Measurements from ENCODE around the gene LRIG3.

The LRIG3 gene

GRCh38 chr12:58896278-58896677 lies 24.0 kb downstream of the LRIG3 start:
- TF ChIP-seq SPI1 (IDR thresholded peaks at IDR 0.05; ENCODE audit: borderline replicate concordance, low read depth) = no peak
- TF ChIP-seq CTCF (IDR thresholded peaks at IDR 0.05; ENCODE audit: insufficient read depth, low read length) = no peak
- TF ChIP-seq POLR2AphosphoS5 (IDR thresholded peaks at IDR 0.05; ENCODE audit: low read depth) = no peak
- no peak for TF ChIP-seq REST (IDR thresholded peaks at IDR 0.05; ENCODE audit: insufficient replicate concordance, low read depth)
- no peak for TF ChIP-seq GABPA (IDR thresholded peaks at IDR 0.05; ENCODE audit: low read depth)
- Histone ChIP-seq H3K4me3 (replicated peaks; ENCODE audit: insufficient read depth, low read length) (no peak overlapping the region), H3K27ac (replicated peaks) (no peak overlapping the region), H3K27me3 (ENCODE audit: insufficient read depth, poor library complexity, severe bottlenecking) (no peaks in the 10 kb centered on the region)
- DNase-seq (ENCODE audit: low read depth in 1 of 2, low spot score in 1 of 2) = no peak

- Histone ChIP-seq H3K27me3 (ENCODE audit: insufficient read depth, poor library complexity, severe bottlenecking) (no peaks in the 10 kb centered on the region), H3K27ac (replicated peaks) (no peak overlapping the region), H3K4me3 (replicated peaks; ENCODE audit: insufficient read depth, low read length) (no peak overlapping the region)
- DNase-seq (ENCODE audit: low read depth in 1 of 2, low spot score in 1 of 2) = no peak
- no peak for TF ChIP-seq POLR2AphosphoS5 (IDR thresholded peaks at IDR 0.05; ENCODE audit: low read depth)
- no peak for TF ChIP-seq GABPA (IDR thresholded peaks at IDR 0.05; ENCODE audit: low read depth)
- no peak for TF ChIP-seq REST (IDR thresholded peaks at IDR 0.05; ENCODE audit: insufficient replicate concordance, low read depth)
- no peak for TF ChIP-seq SPI1 (IDR thresholded peaks at IDR 0.05; ENCODE audit: borderline replicate concordance, low read depth)
- no peak for TF ChIP-seq CTCF (IDR thresholded peaks at IDR 0.05; ENCODE audit: insufficient read depth, low read length)
These were observed 25.3 kb downstream of the LRIG3 start for GRCh38 chr12:58895053-58895452.

- H3K27ac ChIP-seq (replicated peaks) = no peak overlapping the region
- no peak for DNase-seq (ENCODE audit: low read depth in 1 of 2, low spot score in 1 of 2)
- no peak overlapping the region for H3K4me3 ChIP-seq (replicated peaks; ENCODE audit: insufficient read depth, low read length)
- TF ChIP-seq CTCF (IDR thresholded peaks at IDR 0.05; ENCODE audit: insufficient read depth, low read length) (no peak), SPI1 (IDR thresholded peaks at IDR 0.05; ENCODE audit: borderline replicate concordance, low read depth) (no peak), GABPA (IDR thresholded peaks at IDR 0.05; ENCODE audit: low read depth) (no peak), POLR2AphosphoS5 (IDR thresholded peaks at IDR 0.05; ENCODE audit: low read depth) (no peak)
- H3K27me3 ChIP-seq (ENCODE audit: insufficient read depth, poor library complexity, severe bottlenecking) = no peaks in the 10 kb centered on the region
These were observed 26.3 kb downstream of the LRIG3 start for GRCh38 chr12:58894040-58894439.

GRCh38 chr12:58893495-58893894 lies 26.8 kb downstream of the LRIG3 start:
- DNase-seq (ENCODE audit: low read depth in 1 of 2, low spot score in 1 of 2) = no peak
- TF ChIP-seq POLR2AphosphoS5 (IDR thresholded peaks at IDR 0.05; ENCODE audit: low read depth) (no peak), REST (IDR thresholded peaks at IDR 0.05; ENCODE audit: insufficient replicate concordance, low read depth) (no peak), SPI1 (IDR thresholded peaks at IDR 0.05; ENCODE audit: borderline replicate concordance, low read depth) (no peak), CTCF (IDR thresholded peaks at IDR 0.05; ENCODE audit: insufficient read depth, low read length) (no peak), GABPA (IDR thresholded peaks at IDR 0.05; ENCODE audit: low read depth) (no peak)
- Histone ChIP-seq H3K4me3 (replicated peaks; ENCODE audit: insufficient read depth, low read length) (no peak overlapping the region), H3K27me3 (ENCODE audit: insufficient read depth, poor library complexity, severe bottlenecking) (no peaks in the 10 kb centered on the region), H3K27ac (replicated peaks) (no peak overlapping the region)
